HEK293 (cell line): ENCODE results near the gene OR2H1.

Source experiments
- CTCF ChIA-PET: fragments of 350-600 bp; formaldehyde crosslinking; extraction: SDS; loops from one replicate; lab custom pipeline; 2021; ENCODE audit warnings: antibody characterized with exemption; lab: Yijun Ruan, JAX
- POLR2A ChIA-PET: fragments of 300-600 bp; formaldehyde crosslinking; extraction: SDS; loops from one replicate; lab custom pipeline; 2020; ENCODE audit warnings: antibody characterized with exemption, inconsistent platforms; lab: Yijun Ruan, JAX
- H3K27ac ChIP-seq: fragments of 200-500 bp; sonication (Bioruptor generic); 2 replicates; pipeline ENCODE4 v1.5.1; 2014; ENCODE audit warnings: low read depth, low read length, control low read depth, inconsistent platforms; ENCODE audit errors: extremely low read depth
- H3K36me3 ChIP-seq, 2 experiments: fragments of 200-500 bp in 1 of 2; sonication (Bioruptor generic) in 1 of 2; 1 replicate in 1 of 2; 2 replicates in 1 of 2; pipeline ENCODE4 v1.5.1; 2014 to 2017; ENCODE audit warnings: inconsistent platforms in 2 of 2, low read length in 2 of 2; ENCODE audit not compliant: control insufficient read depth in 2 of 2, insufficient read depth in 1 of 2
- H3K4me1 ChIP-seq: fragments of 200-500 bp; sonication (Bioruptor generic); 2 replicates; pipeline ENCODE4 v1.5.1; 2014; ENCODE audit warnings: mild to moderate bottlenecking, low read length, inconsistent platforms; ENCODE audit not compliant: control insufficient read depth, insufficient read depth
- H3K4me3 ChIP-seq: 2 replicates; pipeline ENCODE4 v1.5.1; 2011; ENCODE audit warnings: low read depth, mild to moderate bottlenecking, control low read depth, low read length, moderate library complexity
- H3K9me3 ChIP-seq: fragments of 200-500 bp; sonication (Bioruptor generic); 2 replicates; pipeline ENCODE4 v1.5.1; 2014; ENCODE audit warnings: low read depth, low read length, inconsistent platforms; ENCODE audit not compliant: control insufficient read depth, insufficient read depth
- BCL11B ChIP-seq: fragments of 450-650 bp; formaldehyde crosslinking; IDR thresholded peaks from 2 replicates; pipeline ENCODE4 v1.5.1; 2016; ENCODE audit warnings: low read depth, missing biosample characterization, missing genetic modification characterization
- FEZF1 ChIP-seq: fragments of 450-650 bp; formaldehyde crosslinking; IDR thresholded peaks from 2 replicates; pipeline ENCODE4 v1.5.1; 2016; ENCODE audit warnings: missing biosample characterization, missing genetic modification characterization
- PRDM1 ChIP-seq: fragments of 450-650 bp; formaldehyde crosslinking; IDR thresholded peaks from 2 replicates; pipeline ENCODE4; 2016; ENCODE audit warnings: missing biosample characterization, missing genetic modification characterization
- PRDM10 ChIP-seq: fragments of 450-650 bp; formaldehyde crosslinking; IDR thresholded peaks from 2 replicates; pipeline ENCODE4 v1.5.1; 2016; ENCODE audit warnings: missing biosample characterization, missing genetic modification characterization
- SCRT1 ChIP-seq: fragments of 450-650 bp; formaldehyde crosslinking; IDR thresholded peaks from 2 replicates; pipeline ENCODE4 v1.5.1; 2016; ENCODE audit warnings: missing biosample characterization, missing genetic modification characterization, borderline replicate concordance
- ZBTB6 ChIP-seq: fragments of 450-650 bp; formaldehyde crosslinking; IDR thresholded peaks from 2 replicates; pipeline ENCODE4 v1.5.1; 2017; ENCODE audit warnings: missing biosample characterization, missing genetic modification characterization
- ZEB2 ChIP-seq: fragments of 450-650 bp; formaldehyde crosslinking; IDR thresholded peaks from 2 replicates; pipeline ENCODE4 v1.5.1; 2016; ENCODE audit warnings: missing biosample characterization, missing genetic modification characterization
- ZFP69B ChIP-seq: fragments of 450-650 bp; formaldehyde crosslinking; IDR thresholded peaks from 2 replicates; pipeline ENCODE4 v1.5.1; 2016; ENCODE audit warnings: missing biosample characterization, missing genetic modification characterization
- ZNF239 ChIP-seq: fragments of 450-650 bp; formaldehyde crosslinking; IDR thresholded peaks from 2 replicates; pipeline ENCODE4 v1.5.1; 2016; ENCODE audit warnings: missing biosample characterization, missing genetic modification characterization
- ZNF24 ChIP-seq: fragments of 450-650 bp; formaldehyde crosslinking; IDR thresholded peaks from 2 replicates; pipeline ENCODE4 v1.5.1; 2016; ENCODE audit warnings: missing biosample characterization, missing genetic modification characterization
- ZNF354C ChIP-seq: fragments of 450-650 bp; formaldehyde crosslinking; IDR thresholded peaks from 2 replicates; pipeline ENCODE4 v1.5.1; 2016; ENCODE audit warnings: missing biosample characterization, missing genetic modification characterization, low read depth, borderline replicate concordance
- ZNF449 ChIP-seq: fragments of 450-650 bp; formaldehyde crosslinking; IDR thresholded peaks from 2 replicates; pipeline ENCODE4 v1.5.1; 2017; ENCODE audit warnings: missing biosample characterization, mild to moderate bottlenecking, missing genetic modification characterization, moderate library complexity
- ZNF544 ChIP-seq: fragments of 450-650 bp; formaldehyde crosslinking; IDR thresholded peaks from 2 replicates; pipeline ENCODE4 v1.5.0; 2017; ENCODE audit warnings: missing biosample characterization, missing genetic modification characterization
- ZNF704 ChIP-seq: fragments of 450-650 bp; formaldehyde crosslinking; IDR thresholded peaks from 2 replicates; pipeline ENCODE4 v1.5.1; 2016; ENCODE audit warnings: missing biosample characterization, missing genetic modification characterization
- ZNF837 ChIP-seq: fragments of 450-650 bp; formaldehyde crosslinking; IDR thresholded peaks from 2 replicates; pipeline ENCODE4 v1.5.1; 2016; ENCODE audit warnings: missing biosample characterization, missing genetic modification characterization
- TF ChIP-seq, protein P1 (sequence below): fragments of 450-650 bp; formaldehyde crosslinking; IDR thresholded peaks from 2 replicates; pipeline ENCODE4 v1.5.1; 2016; ENCODE audit warnings: missing biosample characterization, missing genetic modification characterization
- TF ChIP-seq, protein P2 (sequence below): fragments of 450-650 bp; formaldehyde crosslinking; IDR thresholded peaks from 2 replicates; pipeline ENCODE4 v1.5.0; 2017; ENCODE audit warnings: missing biosample characterization, missing genetic modification characterization, borderline replicate concordance

Gene OR2H1

DNA sequence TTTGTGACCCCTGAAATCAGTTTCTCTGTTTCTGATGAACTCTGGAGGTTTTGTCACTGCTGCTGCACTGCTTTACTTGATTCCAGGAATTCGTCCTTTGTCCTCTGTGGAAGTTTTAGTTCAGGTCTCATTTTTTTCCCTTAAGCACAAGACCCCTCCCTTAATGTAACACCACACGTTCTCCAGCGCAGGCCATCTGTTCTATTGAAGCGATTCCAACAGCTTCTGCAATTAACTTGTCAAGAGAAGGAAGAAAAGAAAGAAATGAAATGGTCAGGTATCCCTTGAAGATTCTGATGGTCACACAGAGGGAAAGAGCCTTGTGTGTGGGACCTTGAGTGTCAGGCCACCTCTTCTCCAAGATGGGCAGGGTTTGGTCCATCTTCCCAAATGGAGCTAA, 38.6 kb downstream of the OR2H1 start (continued):
- no peak for TF ChIP-seq ZNF449 (tag by site-specific recombination)

GRCh38 chr6:29496961-29497360, 40.0 kb downstream of the OR2H1 start:
- Histone ChIP-seq H3K27ac (no peak overlapping the region), H3K9me3 (no peaks in the 10 kb centered on the region), H3K4me1 (no peaks in the 10 kb centered on the region)
- no peak for TF ChIP-seq FEZF1 (tag by site-specific recombination)
- TF ChIP-seq, all 188 proteins: peak for 0
- ChIA-PET CTCF (no interaction called here), POLR2A (no interaction called here)
- H3K4me3 ChIP-seq, result no peak overlapping the region
- no peaks in the 10 kb centered on the region for H3K36me3 ChIP-seq

GRCh38 chr6:29499704-29500103, 42.7 kb downstream of the OR2H1 start:
- H3K36me3 ChIP-seq, result no peaks in the 10 kb centered on the region
- TF ChIP-seq ZNF24 (tag by site-specific recombination) (no peak), ZNF354C (no peak), ZNF544 (tag by site-specific recombination) (no peak), ZNF239 (tag by site-specific recombination) (no peak), ZFP69B (tag by site-specific recombination) (no peak), PRDM10 (no peak)
- TF ChIP-seq, protein P1, sequence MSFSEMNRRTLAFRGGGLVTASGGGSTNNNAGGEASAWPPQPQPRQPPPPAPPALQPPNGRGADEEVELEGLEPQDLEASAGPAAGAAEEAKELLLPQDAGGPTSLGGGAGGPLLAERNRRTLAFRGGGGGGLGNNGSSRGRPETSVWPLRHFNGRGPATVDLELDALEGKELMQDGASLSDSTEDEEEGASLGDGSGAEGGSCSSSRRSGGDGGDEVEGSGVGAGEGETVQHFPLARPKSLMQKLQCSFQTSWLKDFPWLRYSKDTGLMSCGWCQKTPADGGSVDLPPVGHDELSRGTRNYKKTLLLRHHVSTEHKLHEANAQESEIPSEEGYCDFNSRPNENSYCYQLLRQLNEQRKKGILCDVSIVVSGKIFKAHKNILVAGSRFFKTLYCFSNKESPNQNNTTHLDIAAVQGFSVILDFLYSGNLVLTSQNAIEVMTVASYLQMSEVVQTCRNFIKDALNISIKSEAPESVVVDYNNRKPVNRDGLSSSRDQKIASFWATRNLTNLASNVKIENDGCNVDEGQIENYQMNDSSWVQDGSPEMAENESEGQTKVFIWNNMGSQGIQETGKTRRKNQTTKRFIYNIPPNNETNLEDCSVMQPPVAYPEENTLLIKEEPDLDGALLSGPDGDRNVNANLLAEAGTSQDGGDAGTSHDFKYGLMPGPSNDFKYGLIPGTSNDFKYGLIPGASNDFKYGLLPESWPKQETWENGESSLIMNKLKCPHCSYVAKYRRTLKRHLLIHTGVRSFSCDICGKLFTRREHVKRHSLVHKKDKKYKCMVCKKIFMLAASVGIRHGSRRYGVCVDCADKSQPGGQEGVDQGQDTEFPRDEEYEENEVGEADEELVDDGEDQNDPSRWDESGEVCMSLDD (tag by site-specific recombination), result no peak
- POLR2A ChIA-PET, result no interaction called here
- no peaks in the 10 kb centered on the region for H3K4me1 ChIP-seq
- no peak overlapping the region for H3K4me3 ChIP-seq
- H3K27ac ChIP-seq, result no peak overlapping the region
- no peaks in the 10 kb centered on the region for H3K9me3 ChIP-seq
- CTCF ChIA-PET, result no interaction called here

DNA sequence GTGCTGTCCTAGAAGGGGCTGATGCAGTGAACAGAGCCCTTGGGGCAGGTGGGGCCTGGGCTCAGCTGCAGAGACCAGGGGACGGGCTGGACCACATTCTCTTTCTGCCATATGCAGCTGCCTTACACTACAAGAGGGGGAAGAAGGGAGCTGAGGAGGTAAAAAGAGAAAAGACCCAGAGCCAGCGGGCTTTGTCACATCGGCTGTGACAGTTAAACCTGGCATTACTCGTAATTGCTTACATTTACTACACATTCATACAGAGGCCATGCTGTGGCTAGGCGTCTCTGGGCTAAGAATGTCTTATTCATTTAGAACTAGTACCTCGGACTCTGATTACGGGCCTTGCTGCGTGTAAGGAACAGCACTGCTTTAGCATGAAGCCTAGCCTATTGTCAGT, 43.6 kb downstream of the OR2H1 start:
- ChIA-PET POLR2A (no interaction called here), CTCF (interaction anchor here (0.9 kb wide), 1 partner anchor 10 kb away, joined by 3 read pairs; no protein-coding TSS in a partner anchor)
- H3K4me3 ChIP-seq, result no peak overlapping the region
- H3K27ac ChIP-seq, result no peak overlapping the region
- H3K4me1 ChIP-seq, result no peaks in the 10 kb centered on the region
- no peaks in the 10 kb centered on the region for H3K9me3 ChIP-seq
- no peaks in the 10 kb centered on the region for H3K36me3 ChIP-seq
- TF ChIP-seq, protein P2, sequence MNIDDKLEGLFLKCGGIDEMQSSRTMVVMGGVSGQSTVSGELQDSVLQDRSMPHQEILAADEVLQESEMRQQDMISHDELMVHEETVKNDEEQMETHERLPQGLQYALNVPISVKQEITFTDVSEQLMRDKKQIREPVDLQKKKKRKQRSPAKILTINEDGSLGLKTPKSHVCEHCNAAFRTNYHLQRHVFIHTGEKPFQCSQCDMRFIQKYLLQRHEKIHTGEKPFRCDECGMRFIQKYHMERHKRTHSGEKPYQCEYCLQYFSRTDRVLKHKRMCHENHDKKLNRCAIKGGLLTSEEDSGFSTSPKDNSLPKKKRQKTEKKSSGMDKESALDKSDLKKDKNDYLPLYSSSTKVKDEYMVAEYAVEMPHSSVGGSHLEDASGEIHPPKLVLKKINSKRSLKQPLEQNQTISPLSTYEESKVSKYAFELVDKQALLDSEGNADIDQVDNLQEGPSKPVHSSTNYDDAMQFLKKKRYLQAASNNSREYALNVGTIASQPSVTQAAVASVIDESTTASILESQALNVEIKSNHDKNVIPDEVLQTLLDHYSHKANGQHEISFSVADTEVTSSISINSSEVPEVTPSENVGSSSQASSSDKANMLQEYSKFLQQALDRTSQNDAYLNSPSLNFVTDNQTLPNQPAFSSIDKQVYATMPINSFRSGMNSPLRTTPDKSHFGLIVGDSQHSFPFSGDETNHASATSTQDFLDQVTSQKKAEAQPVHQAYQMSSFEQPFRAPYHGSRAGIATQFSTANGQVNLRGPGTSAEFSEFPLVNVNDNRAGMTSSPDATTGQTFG (tag by site-specific recombination), result no peak
- no peak for TF ChIP-seq ZNF24 (tag by site-specific recombination)
- TF ChIP-seq ZNF837, result no peak
- no peak for TF ChIP-seq ZBTB6
- no peak for TF ChIP-seq ZEB2 (tag by site-specific recombination)
- no peak for TF ChIP-seq PRDM1 (tag by site-specific recombination)
- TF ChIP-seq SCRT1 (tag by site-specific recombination), result no peak
- TF ChIP-seq BCL11B (tag by site-specific recombination), result no peak
- TF ChIP-seq ZNF704 (tag by site-specific recombination), result no peak
